Measurements from ENCODE around the gene MAGI2. TPM values are rescaled to one million over a fixed set of nuclear protein-coding genes. Genes with fewer than 3 reads are reported as not detected.

Gene MAGI2
- total RNA-seq, 1 donor from 2014 or later, result 6.9 TPM

DNA sequence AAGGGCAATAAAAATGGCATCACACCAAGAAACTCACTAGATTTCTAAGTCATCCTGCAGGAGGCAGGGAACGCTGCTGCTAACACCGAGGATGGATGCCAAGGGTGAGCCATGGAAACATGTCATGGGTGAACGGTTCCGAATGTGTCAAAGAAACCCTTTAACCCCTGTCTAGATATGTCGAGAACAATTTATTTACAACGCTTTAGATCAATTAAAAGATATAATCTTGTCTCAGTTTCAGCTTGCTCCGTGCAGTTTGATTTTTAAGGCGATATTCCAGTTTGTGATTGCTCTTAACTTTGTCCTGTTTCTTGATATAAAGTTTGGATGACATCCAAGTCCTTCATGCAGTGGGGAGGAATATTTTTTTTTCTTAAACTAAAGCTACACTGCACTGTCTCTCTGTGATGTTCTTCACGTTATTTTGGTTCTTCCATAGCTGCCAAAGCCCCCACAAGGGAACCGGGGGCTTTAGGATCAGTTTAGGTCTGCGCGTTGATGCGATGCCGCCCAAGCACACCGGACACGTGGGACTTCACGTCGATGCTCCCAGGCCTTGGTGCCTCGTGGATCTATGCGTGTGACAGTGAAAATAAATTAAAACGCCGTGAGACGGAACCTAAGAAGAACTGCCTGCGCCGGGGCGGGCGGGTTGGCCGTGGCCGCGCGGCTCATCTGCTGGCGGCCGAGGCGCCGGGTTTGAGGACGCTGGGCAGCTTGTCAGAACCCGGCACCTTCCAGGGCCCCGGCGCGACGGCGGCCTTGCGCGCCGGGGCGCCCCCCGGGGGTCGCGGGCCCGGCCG lies 1434.6 kb downstream of the MAGI2 start:
- TF ChIP-seq POLR2A (IDR thresholded peaks at IDR 0.05), result no peak
- TF ChIP-seq, protein P1, sequence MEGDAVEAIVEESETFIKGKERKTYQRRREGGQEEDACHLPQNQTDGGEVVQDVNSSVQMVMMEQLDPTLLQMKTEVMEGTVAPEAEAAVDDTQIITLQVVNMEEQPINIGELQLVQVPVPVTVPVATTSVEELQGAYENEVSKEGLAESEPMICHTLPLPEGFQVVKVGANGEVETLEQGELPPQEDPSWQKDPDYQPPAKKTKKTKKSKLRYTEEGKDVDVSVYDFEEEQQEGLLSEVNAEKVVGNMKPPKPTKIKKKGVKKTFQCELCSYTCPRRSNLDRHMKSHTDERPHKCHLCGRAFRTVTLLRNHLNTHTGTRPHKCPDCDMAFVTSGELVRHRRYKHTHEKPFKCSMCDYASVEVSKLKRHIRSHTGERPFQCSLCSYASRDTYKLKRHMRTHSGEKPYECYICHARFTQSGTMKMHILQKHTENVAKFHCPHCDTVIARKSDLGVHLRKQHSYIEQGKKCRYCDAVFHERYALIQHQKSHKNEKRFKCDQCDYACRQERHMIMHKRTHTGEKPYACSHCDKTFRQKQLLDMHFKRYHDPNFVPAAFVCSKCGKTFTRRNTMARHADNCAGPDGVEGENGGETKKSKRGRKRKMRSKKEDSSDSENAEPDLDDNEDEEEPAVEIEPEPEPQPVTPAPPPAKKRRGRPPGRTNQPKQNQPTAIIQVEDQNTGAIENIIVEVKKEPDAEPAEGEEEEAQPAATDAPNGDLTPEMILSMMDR (IDR thresholded peaks at IDR 0.05), result no peak
- no peak for TF ChIP-seq POLR2AphosphoS5 (IDR thresholded peaks at IDR 0.05; ENCODE audit: insufficient read depth in 1 of 2, low read depth in 1 of 2)
- no peaks in the 10 kb centered on the region for H3K27me3 ChIP-seq
- intact Hi-C loops (cut with DNase I), result no loop called here

DNA sequence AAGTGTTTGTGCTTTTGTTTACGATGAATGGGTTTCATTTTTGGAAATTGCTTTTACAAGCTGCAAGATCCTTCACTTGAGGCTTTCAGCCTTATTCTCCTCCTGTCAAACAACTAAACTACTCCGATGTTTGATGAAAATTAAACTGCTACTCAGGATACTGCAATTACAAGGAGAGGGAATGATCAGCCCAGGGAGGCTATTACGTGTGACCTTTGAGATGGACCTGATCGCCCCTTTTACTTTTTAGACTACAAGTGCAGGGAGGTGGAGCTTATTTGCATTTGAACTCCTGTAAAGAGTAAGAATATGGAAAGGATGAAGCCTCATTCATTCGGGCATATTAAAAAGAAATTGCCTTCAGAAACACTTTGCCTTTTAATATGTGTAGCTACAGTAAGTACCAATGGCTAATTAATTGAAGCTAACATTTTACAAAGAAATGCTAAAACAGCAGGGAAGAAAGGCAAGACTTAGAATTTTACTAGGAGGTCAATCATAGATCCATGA lies 1435.8 kb downstream of the MAGI2 start:
- TF ChIP-seq POLR2A (IDR thresholded peaks at IDR 0.05), result no peak
- no peak for TF ChIP-seq POLR2AphosphoS5 (IDR thresholded peaks at IDR 0.05; ENCODE audit: insufficient read depth in 1 of 2, low read depth in 1 of 2)
- TF ChIP-seq, protein P1 (IDR thresholded peaks at IDR 0.05), result no peak
- no peak for DNase-seq (ENCODE audit: extremely low spot score in 2 of 2)
- H3K4me1 ChIP-seq, result peaks cover 23% of the 10 kb centered on the region
- H3K27me3 ChIP-seq, result no peaks in the 10 kb centered on the region
- H3K36me3 ChIP-seq, result no peaks in the 10 kb centered on the region
- intact Hi-C loops (cut with DNase I), result no loop called here
- H3K27ac ChIP-seq, result no peak overlapping the region
- H3K9me3 ChIP-seq, result no peaks in the 10 kb centered on the region
- H3K4me3 ChIP-seq, result no peak overlapping the region

More for the DNA sequence above, 1434.6 kb downstream of the MAGI2 start:
- Histone ChIP-seq H3K9me3 (no peaks in the 10 kb centered on the region), H3K36me3 (no peaks in the 10 kb centered on the region), H3K4me1 (peaks cover 23% of the 10 kb centered on the region), H3K27ac (peak overlapping the region; percentile 82), H3K4me3 (peak overlapping the region; percentile 51 to 59)
- no peak for DNase-seq (ENCODE audit: extremely low spot score in 2 of 2)

DNA sequence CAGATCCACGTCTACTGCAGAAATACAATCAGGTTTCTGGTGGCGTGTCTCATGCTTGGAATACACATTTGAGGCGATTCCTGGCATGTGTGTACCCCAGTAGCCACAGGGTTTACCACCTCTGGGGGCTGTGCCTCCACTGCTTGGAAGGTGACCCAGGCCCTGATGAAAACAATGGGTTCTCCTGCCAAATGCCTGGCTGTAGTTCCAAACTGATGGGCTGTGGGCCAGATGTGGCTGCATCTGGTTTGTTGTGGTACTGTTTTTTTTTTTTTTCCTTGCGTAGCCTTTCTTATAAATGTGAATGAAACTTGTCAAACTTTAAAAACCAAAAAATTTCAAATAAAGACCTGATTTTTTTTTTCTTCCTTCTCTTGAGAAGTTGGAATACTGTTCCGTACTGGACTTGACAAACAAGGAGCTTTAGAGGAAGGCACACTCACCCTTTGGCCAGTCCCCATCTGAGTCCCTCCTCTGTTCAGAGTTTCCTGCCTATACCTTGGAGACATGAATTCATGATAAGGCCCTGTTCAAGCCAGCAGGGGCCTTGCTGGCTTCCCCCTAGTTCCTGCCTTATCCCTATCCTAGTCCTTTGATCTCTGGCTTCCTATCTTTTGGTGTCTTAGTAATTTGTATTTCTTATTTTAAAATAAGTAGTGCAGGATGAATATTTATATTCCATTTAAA lies 1437.8 kb downstream of the MAGI2 start:
- Histone ChIP-seq H3K27me3 (no peaks in the 10 kb centered on the region), H3K4me1 (peaks cover 23% of the 10 kb centered on the region), H3K9me3 (no peaks in the 10 kb centered on the region)

DNA sequence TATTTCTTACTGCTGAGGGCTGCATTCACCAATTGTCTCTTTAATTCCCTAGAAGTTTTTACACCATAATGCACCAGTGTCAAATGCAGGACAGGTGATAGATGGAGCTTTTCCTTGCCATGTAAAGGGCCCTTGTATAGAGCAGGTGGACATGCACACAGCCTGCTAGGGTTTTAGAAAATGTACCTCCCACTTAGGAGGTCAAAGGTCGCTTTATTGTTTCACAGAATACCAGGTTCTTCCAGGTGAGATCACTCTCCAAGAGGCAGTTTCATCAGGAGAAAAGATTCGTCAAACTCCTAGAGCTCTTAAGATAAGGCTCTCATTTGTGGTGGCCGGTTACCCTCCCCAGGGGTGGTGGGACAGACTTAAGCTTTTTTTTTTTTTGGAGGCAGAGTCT lies 1439.1 kb downstream of the MAGI2 start:
- no peaks in the 10 kb centered on the region for H3K36me3 ChIP-seq
- intact Hi-C loops (cut with DNase I), result no loop called here
- no peaks in the 10 kb centered on the region for H3K27me3 ChIP-seq
- no peak overlapping the region for H3K4me3 ChIP-seq
- no peak overlapping the region for H3K27ac ChIP-seq
- no peaks in the 10 kb centered on the region for H3K9me3 ChIP-seq
- no peak for DNase-seq (ENCODE audit: extremely low spot score in 2 of 2)
- peaks cover 17% of the 10 kb centered on the region for H3K4me1 ChIP-seq
- TF ChIP-seq, protein P1 (IDR thresholded peaks at IDR 0.05), result no peak
- TF ChIP-seq POLR2AphosphoS5 (IDR thresholded peaks at IDR 0.05; ENCODE audit: insufficient read depth in 1 of 2, low read depth in 1 of 2) (no peak), POLR2A (IDR thresholded peaks at IDR 0.05) (no peak)

More for the DNA sequence above, 1437.8 kb downstream of the MAGI2 start:
- Histone ChIP-seq H3K4me3 (no peak overlapping the region), H3K36me3 (no peaks in the 10 kb centered on the region), H3K27ac (no peak overlapping the region)
- DNase-seq (ENCODE audit: extremely low spot score in 2 of 2), result no peak
- TF ChIP-seq POLR2A (IDR thresholded peaks at IDR 0.05) (no peak), POLR2AphosphoS5 (IDR thresholded peaks at IDR 0.05; ENCODE audit: insufficient read depth in 1 of 2, low read depth in 1 of 2) (no peak)
- intact Hi-C loops (cut with DNase I), result no loop called here

DNA sequence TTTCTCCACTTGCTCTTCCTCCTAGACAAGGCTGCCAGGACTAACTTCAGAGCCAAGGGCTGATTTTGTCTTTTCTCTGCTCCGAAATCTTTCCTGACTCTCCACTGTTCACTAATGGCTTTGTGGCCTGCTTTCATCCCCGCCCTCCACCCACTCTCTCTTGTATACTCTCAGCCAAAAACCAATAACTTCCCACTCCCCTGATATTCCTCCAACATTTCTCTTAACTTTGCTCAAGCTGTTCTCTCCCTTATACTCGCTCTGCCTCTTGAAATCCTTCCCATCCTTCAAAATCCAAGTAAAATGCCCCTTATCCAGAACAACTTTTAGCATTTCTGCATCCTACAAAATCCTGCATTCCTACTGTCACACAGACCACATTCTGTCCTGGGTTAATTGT lies 1440.1 kb downstream of the MAGI2 start:
- peaks cover 10% of the 10 kb centered on the region for H3K4me1 ChIP-seq
- no peak overlapping the region for H3K27ac ChIP-seq
- no peak for DNase-seq (ENCODE audit: extremely low spot score in 2 of 2)
- no peaks in the 10 kb centered on the region for H3K36me3 ChIP-seq
- H3K9me3 ChIP-seq, result no peaks in the 10 kb centered on the region
- intact Hi-C loops (cut with DNase I), result no loop called here
- no peak overlapping the region for H3K4me3 ChIP-seq
- H3K27me3 ChIP-seq, result no peaks in the 10 kb centered on the region
- TF ChIP-seq POLR2A (IDR thresholded peaks at IDR 0.05), result no peak
- no peak for TF ChIP-seq POLR2AphosphoS5 (IDR thresholded peaks at IDR 0.05; ENCODE audit: insufficient read depth in 1 of 2, low read depth in 1 of 2)
- TF ChIP-seq, protein P1 (IDR thresholded peaks at IDR 0.05), result no peak
